ENCODE results near the gene CDV3. TPM values are rescaled to one million over a fixed set of nuclear protein-coding genes. Genes with fewer than 3 reads are reported as not detected.

The CDV3 gene
- total RNA-seq, 6 experiments from 2014 or later: 61.3 to 104 (median 81.3) TPM

DNA sequence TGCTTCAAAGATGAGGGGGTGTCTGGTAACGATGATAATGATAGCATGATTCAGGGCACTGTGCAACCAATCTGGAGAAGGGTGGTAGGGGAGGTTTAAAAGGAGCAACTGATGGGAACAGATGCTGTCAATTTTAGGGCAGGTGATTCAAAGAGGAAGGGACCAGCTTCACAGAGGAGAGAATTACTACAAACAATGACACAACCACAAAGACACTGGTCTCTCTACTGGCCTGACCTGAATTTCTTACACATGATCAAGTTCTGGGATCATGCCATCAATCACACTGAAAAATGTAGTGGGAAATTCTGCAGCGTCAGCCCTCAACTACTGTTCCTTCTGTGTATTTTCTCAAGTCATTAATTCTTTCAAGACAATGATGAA is 2.6 kb upstream of the CDV3 start:
- intact Hi-C loops (cut with DNase I): loop anchor here in 1 of 2 donors (10.0 kb wide), 1 partner anchor 86 kb away; no protein-coding TSS in a partner anchor
- WGBS (ENCODE audit: insufficient coverage, low coverage, low lambda C conversion rate, missing lambda C conversion rate): 59% methylated on average over 2 of the region's 2 CpGs
- Histone ChIP-seq H3K9me3 (no peaks in the 10 kb centered on the region), H3K4me1 (peaks cover 0 to 9% (median 4%) of the 10 kb centered on the region in 4 donors), H3K27me3 (no peaks in the 10 kb centered on the region), H3K4me3 (no peak overlapping the region), H3K27ac (no peak overlapping the region), H3K36me3 (peaks cover 0 to 6% (median 0%) of the 10 kb centered on the region in 4 donors)
- DNase-seq (no peak), ATAC-seq (no peak)
- no peak for TF ChIP-seq POLR2A (IDR thresholded peaks at IDR 0.05)
- TF ChIP-seq, protein P1, sequence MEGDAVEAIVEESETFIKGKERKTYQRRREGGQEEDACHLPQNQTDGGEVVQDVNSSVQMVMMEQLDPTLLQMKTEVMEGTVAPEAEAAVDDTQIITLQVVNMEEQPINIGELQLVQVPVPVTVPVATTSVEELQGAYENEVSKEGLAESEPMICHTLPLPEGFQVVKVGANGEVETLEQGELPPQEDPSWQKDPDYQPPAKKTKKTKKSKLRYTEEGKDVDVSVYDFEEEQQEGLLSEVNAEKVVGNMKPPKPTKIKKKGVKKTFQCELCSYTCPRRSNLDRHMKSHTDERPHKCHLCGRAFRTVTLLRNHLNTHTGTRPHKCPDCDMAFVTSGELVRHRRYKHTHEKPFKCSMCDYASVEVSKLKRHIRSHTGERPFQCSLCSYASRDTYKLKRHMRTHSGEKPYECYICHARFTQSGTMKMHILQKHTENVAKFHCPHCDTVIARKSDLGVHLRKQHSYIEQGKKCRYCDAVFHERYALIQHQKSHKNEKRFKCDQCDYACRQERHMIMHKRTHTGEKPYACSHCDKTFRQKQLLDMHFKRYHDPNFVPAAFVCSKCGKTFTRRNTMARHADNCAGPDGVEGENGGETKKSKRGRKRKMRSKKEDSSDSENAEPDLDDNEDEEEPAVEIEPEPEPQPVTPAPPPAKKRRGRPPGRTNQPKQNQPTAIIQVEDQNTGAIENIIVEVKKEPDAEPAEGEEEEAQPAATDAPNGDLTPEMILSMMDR (IDR thresholded peaks at IDR 0.05): no peak

DNA sequence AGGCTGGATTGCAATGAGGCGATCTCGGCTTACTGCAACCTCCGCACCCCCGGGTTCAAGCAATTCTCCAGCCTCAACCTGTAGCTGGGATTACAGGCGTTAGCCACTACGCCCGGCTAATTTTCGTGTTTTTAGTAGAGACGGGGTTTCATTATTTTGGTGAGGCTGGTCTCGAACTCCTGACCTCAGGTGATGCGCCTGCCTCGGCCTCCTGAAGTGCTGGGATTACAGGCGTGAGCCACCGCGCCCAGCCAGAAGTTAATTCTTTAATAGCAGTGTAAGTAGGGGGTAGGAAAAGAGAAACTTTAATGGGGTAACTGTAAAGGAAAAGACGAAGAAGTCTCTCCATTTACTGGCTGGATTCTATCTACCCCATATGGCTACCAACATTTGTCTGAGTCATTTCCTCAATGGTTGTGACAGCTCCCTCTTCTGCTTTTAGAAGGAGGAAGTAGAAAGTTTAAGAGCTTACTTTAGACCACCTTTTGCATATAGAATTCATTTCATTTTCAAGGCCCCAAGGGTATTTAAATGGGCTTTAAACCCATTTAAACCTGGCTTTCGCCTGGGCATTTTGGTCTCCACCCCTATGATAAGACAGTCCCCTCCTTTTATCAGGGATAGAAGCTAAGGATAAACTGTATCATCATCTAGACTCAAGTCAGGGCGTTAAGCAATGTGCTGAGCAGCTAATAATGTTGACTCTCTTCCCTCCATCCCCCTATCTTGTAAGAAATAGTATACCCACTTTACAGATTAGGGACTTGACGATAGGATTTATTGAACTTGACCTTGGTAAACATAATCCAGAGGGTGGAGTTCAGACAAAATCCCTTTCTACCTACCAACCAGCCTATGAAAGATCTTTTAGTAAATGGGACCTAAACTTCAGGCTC is 1.1 kb upstream of the CDV3 start:
- WGBS (ENCODE audit: insufficient coverage, low coverage, low lambda C conversion rate, missing lambda C conversion rate): 70% methylated on average over 17 of the region's 19 CpGs
- Histone ChIP-seq H3K9me3 (no peaks in the 10 kb centered on the region), H3K36me3 (peaks cover 0 to 19% (median 0%) of the 10 kb centered on the region in 4 donors), H3K27me3 (no peaks in the 10 kb centered on the region), H3K4me3 (peak overlapping the region in 2 of 3 donors; percentile 14 to 31), H3K4me1 (peaks cover 0 to 23% (median 6%) of the 10 kb centered on the region in 4 donors), H3K27ac (peak overlapping the region; percentile 77 to 84 (median 79))
- ATAC-seq (no peak), DNase-seq (no peak)
- TF ChIP-seq, protein P1 (IDR thresholded peaks at IDR 0.05): no peak
- TF ChIP-seq POLR2A (IDR thresholded peaks at IDR 0.05): no peak
- intact Hi-C loops (cut with DNase I): loop anchor here in 1 of 2 donors (10.0 kb wide), 1 partner anchor 88 kb away; no protein-coding TSS in a partner anchor

DNA sequence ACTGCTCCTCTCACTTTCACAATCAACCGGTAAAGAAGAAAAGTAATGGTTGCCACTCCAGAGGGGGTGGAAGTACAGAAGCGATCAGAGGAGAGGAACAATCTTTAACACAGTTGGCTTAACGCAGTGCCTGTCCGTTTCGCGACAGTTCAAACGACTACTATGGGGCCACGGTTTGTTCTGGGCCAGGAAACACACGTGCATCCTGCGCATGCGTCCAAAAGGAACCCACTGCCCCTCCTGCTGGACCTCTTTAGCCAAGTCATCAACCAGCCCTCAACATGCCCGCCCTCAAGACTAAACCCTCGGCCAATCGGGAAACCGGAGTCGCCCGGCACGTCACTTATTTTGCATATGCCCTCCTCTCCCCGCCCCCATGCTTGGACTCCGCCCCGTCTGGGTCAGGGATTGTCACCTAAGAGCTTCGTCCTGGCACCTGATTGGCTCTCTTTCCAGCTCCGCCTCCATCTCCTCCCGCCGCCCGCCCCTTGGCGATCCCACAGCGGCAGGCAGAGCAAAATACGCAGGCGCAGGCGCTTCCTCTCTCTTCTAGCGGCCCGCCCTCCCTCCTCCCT is 345 bp upstream of the CDV3 start:
- H3K36me3 ChIP-seq: peaks cover 0 to 26% (median 5%) of the 10 kb centered on the region in 4 donors
- H3K4me3 ChIP-seq: peak overlapping the region; percentile 46 to 84 (median 72)
- intact Hi-C loops (cut with DNase I): loop anchor here in 1 of 2 donors (10.0 kb wide), 1 partner anchor 88 kb away; no protein-coding TSS in a partner anchor
- TF ChIP-seq, protein P1 (IDR thresholded peaks at IDR 0.05): peak; percentile 14 to 27 (median 19)
- peak; percentile 62 for TF ChIP-seq POLR2A (IDR thresholded peaks at IDR 0.05)
- ATAC-seq: peak; percentile 88 to 95 (median 91)
- 0% methylated on average over 23 of the region's 33 CpGs for WGBS (ENCODE audit: insufficient coverage, low coverage, low lambda C conversion rate, missing lambda C conversion rate)
- H3K27ac ChIP-seq: peak overlapping the region; percentile 77 to 95 (median 79)
- DNase-seq: peak; percentile 100
- H3K4me1 ChIP-seq: peaks cover 0 to 31% (median 8%) of the 10 kb centered on the region in 4 donors
- H3K9me3 ChIP-seq: no peaks in the 10 kb centered on the region
- no peaks in the 10 kb centered on the region for H3K27me3 ChIP-seq

DNA sequence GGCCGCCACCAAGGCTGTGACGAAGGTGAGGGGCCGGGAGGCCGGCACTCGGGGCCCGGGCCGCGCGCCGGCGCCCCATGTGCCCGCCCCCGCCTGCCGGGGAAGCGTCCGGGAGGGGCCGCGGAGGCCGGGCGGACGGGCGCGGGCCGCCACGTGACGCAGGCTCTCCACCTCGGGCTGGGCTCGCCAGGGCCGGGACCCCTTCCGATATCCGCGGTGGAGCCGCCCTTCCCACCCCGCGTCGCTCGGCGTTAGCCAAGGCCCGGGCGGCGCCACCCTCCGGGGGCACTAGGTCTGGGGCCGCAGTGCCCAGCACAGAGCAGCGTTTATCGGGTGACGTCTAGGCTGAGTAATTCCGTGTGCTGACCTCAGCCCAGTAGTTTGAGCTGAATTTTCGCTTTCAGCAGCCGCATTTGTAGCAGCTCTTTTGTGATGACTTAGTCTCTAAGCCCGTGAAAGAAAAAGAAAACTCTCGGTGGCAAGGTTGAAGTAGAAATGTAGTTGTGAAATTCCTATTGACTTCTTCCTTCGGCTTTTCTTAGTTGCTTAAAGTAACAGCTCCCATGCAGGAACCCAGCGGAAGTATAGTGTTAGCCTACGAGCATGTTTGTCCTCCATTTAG is 885 bp downstream of the CDV3 start:
- peaks cover 5 to 37% (median 11%) of the 10 kb centered on the region in 4 donors for H3K36me3 ChIP-seq
- peak overlapping the region; percentile 86 to 95 (median 91) for H3K27ac ChIP-seq
- intact Hi-C loops (cut with DNase I): loop anchor here in 1 of 2 donors (10.0 kb wide), 1 partner anchor 90 kb away; no protein-coding TSS in a partner anchor
- H3K27me3 ChIP-seq: no peaks in the 10 kb centered on the region
- H3K9me3 ChIP-seq: no peaks in the 10 kb centered on the region
- peak overlapping the region; percentile 67 to 84 (median 72) for H3K4me3 ChIP-seq
- DNase-seq: peak; percentile 80 to 85 (median 83)
- TF ChIP-seq POLR2A (IDR thresholded peaks at IDR 0.05): peak; percentile 57
- TF ChIP-seq, protein P1 (IDR thresholded peaks at IDR 0.05): no peak
- H3K4me1 ChIP-seq: peaks cover 0 to 35% (median 8%) of the 10 kb centered on the region in 4 donors
- WGBS (ENCODE audit: insufficient coverage, low coverage, low lambda C conversion rate, missing lambda C conversion rate): 0% methylated on average over 7 of the region's 54 CpGs
- ATAC-seq: peak; percentile 27 to 49 (median 46)
